Measurements from ENCODE around the gene MAPT. TPM values are rescaled to one million over a fixed set of nuclear protein-coding genes. Genes with fewer than 3 reads are reported as not detected.
A peak's percentile ranks its signal among the peaks of the same experiment; 100 is the strongest.

Gene MAPT
- polyA plus RNA-seq, 3 donors = 0.04 TPM; not detected in 2

DNA sequence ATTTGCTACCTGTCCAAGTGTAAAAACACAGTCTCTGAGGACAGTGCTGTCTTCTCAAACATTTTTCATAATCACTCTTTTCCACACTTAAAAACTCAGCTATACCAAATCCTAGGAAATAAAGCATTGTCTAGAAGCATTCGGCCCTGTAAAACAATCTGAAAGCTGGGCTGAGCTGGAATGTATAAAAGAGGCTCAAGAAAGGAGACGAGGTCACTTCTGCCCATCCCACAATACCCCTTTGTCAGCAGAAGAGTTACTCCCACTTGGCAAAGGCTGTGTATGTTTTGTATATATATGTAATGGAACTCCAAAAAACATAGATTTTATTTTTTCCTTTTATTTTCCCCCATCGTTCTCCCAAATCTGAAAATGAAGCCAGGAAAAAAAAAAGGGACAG, 148.6 kb downstream of the MAPT start:
- intact Hi-C loops (cut with micrococcal nuclease) = no loop called here
- no peak overlapping the region for H3K27ac ChIP-seq (ENCODE audit: low read depth in 1 of 2, low read length in 2 of 2)
- peaks cover 79 to 100% of the 10 kb centered on the region in 2 donors for H3K36me3 ChIP-seq (replicated peaks in 1 of 2; ENCODE audit: control insufficient read depth in 1 of 2, insufficient read depth in 2 of 2, low read length in 2 of 2)
- H3K36me3 Mint-ChIP-seq = peaks cover 86 to 94% of the 10 kb centered on the region in 2 donors
- H3K4me1 Mint-ChIP-seq = peaks cover 4% of the 10 kb centered on the region
- WGBS (ENCODE audit: insufficient coverage) = no CpG with 5 or more reads among the region's 3 CpGs
- H3K4me1 ChIP-seq (ENCODE audit: control insufficient read depth in 1 of 2, insufficient read depth in 2 of 2, low read length in 2 of 2) = no peaks in the 10 kb centered on the region
- H3K79me2 ChIP-seq (ENCODE audit: insufficient read depth, low read length) = peaks cover 3% of the 10 kb centered on the region
- no peaks in the 10 kb centered on the region for H3K27me3 Mint-ChIP-seq (ENCODE audit: low read depth in 3 of 3)
- no peaks in the 10 kb centered on the region for H3K9me3 Mint-ChIP-seq
- no peaks in the 10 kb centered on the region for H3K27me3 ChIP-seq (ENCODE audit: control insufficient read depth in 2 of 2, insufficient read depth in 2 of 2, low read length in 2 of 2)
- H3K4me3 ChIP-seq (replicated peaks in 1 of 3; ENCODE audit: low read depth in 2 of 3, low read length in 3 of 3) = no peak overlapping the region
- DNase-seq = no peak
- peaks cover 36% of the 10 kb centered on the region for H4K20me1 ChIP-seq (ENCODE audit: insufficient read depth, low read length)
- H2AFZ ChIP-seq (ENCODE audit: insufficient read depth, low read depth, low read length, poor library complexity, severe bottlenecking) = no peak overlapping the region
- H3K27ac Mint-ChIP-seq = no peak overlapping the region
- H3K9ac ChIP-seq (ENCODE audit: insufficient read depth, low read length, poor library complexity, severe bottlenecking) = no peak overlapping the region
- no peak overlapping the region for H3K4me2 ChIP-seq (replicated peaks; ENCODE audit: extremely low read depth, low read length, poor library complexity, severe bottlenecking)
- H3K9me3 ChIP-seq (replicated peaks in 1 of 2; ENCODE audit: control insufficient read depth in 1 of 2, insufficient read depth in 1 of 2, low read length in 2 of 2) = no peaks in the 10 kb centered on the region
- no peak overlapping the region for H3K4me3 Mint-ChIP-seq
- TF ChIP-seq CTCF (IDR thresholded peaks at IDR 0.05) = no peak

- WGBS (ENCODE audit: insufficient coverage) = no CpG with 5 or more reads among the region's 3 CpGs
- peaks cover 3% of the 10 kb centered on the region for H3K79me2 ChIP-seq (ENCODE audit: insufficient read depth, low read length)
These were observed 149.3 kb downstream of the MAPT start for GRCh38 chr17:46043606-46044005.

More at GRCh38 chr17:46043606-46044005, 149.3 kb downstream of the MAPT start:
- Histone ChIP-seq H3K4me2 (replicated peaks; ENCODE audit: extremely low read depth, low read length, poor library complexity, severe bottlenecking) (no peak overlapping the region), H3K27ac (ENCODE audit: low read depth in 1 of 2, low read length in 2 of 2) (peak overlapping the region in 1 of 2 donors; percentile 25), H3K9ac (ENCODE audit: insufficient read depth, low read length, poor library complexity, severe bottlenecking) (no peak overlapping the region), H4K20me1 (ENCODE audit: insufficient read depth, low read length) (peaks cover 36% of the 10 kb centered on the region), H2AFZ (ENCODE audit: insufficient read depth, low read depth, low read length, poor library complexity, severe bottlenecking) (no peak overlapping the region), H3K9me3 (replicated peaks in 1 of 2; ENCODE audit: control insufficient read depth in 1 of 2, insufficient read depth in 1 of 2, low read length in 2 of 2) (no peaks in the 10 kb centered on the region), H3K36me3 (replicated peaks in 1 of 2; ENCODE audit: control insufficient read depth in 1 of 2, insufficient read depth in 2 of 2, low read length in 2 of 2) (peaks cover 79 to 100% of the 10 kb centered on the region in 2 donors), H3K27me3 (ENCODE audit: control insufficient read depth in 2 of 2, insufficient read depth in 2 of 2, low read length in 2 of 2) (no peaks in the 10 kb centered on the region), H3K4me1 (ENCODE audit: control insufficient read depth in 1 of 2, insufficient read depth in 2 of 2, low read length in 2 of 2) (no peaks in the 10 kb centered on the region), H3K4me3 (replicated peaks in 1 of 3; ENCODE audit: low read depth in 2 of 3, low read length in 3 of 3) (no peak overlapping the region)
- intact Hi-C loops (cut with micrococcal nuclease) = no loop called here
- H3K9me3 Mint-ChIP-seq = no peaks in the 10 kb centered on the region
- H3K4me3 Mint-ChIP-seq = no peak overlapping the region
- no peaks in the 10 kb centered on the region for H3K27me3 Mint-ChIP-seq (ENCODE audit: low read depth in 3 of 3)
- peaks cover 4% of the 10 kb centered on the region for H3K4me1 Mint-ChIP-seq
- H3K36me3 Mint-ChIP-seq = peaks cover 84 to 94% of the 10 kb centered on the region in 2 donors
- TF ChIP-seq CTCF (IDR thresholded peaks at IDR 0.05) = no peak
- no peak overlapping the region for H3K27ac Mint-ChIP-seq
- no peak for DNase-seq
